Activated naive CD8-positive, alpha-beta T cell treated with anti-CD3 and anti-CD28 coated beads for 36 hours (primary cell): ENCODE results near the gene SLC4A4. TPM values are rescaled to one million over a fixed set of nuclear protein-coding genes. Genes with fewer than 3 reads are reported as not detected.
"Not testable (repeated sequence)": the region's sequence is repeated elsewhere in the genome, so short reads cannot be mapped to it uniquely, and the experiment has no call there.

Experiments used
- DNase-seq: peaks from one replicate; pipeline ENCODE4 v3.0.0; 2021
- H3K27ac Mint-ChIP-seq: one replicate; pipeline ENCODE4 v1.8.0; 2022; ENCODE audit warnings: mild to moderate bottlenecking, moderate library complexity, mixed read lengths
- H3K27me3 Mint-ChIP-seq: one replicate; pipeline ENCODE4 v1.8.0; 2022; ENCODE audit warnings: mild to moderate bottlenecking, mixed read lengths
- H3K36me3 Mint-ChIP-seq: one replicate; pipeline ENCODE4 v1.8.0; 2021; ENCODE audit warnings: mild to moderate bottlenecking, mixed read lengths
- H3K4me1 Mint-ChIP-seq: one replicate; pipeline ENCODE4 v1.8.0; 2021; ENCODE audit warnings: mixed read lengths
- H3K4me3 Mint-ChIP-seq: one replicate; pipeline ENCODE4 v1.8.0; 2022; ENCODE audit warnings: mild to moderate bottlenecking, moderate library complexity, mixed read lengths
- H3K9me3 Mint-ChIP-seq: one replicate; pipeline ENCODE4 v1.8.0; 2022; ENCODE audit warnings: mixed read lengths
- total RNA-seq, 2 experiments: library from RNA; stranded (reverse); gene quantifications; one replicate each; pipeline ENCODE4 v1.2.3, GENCODE V29; 2021

Gene SLC4A4
- total RNA-seq, 2 experiments from 2014 or later, result 0.06 TPM

DNA sequence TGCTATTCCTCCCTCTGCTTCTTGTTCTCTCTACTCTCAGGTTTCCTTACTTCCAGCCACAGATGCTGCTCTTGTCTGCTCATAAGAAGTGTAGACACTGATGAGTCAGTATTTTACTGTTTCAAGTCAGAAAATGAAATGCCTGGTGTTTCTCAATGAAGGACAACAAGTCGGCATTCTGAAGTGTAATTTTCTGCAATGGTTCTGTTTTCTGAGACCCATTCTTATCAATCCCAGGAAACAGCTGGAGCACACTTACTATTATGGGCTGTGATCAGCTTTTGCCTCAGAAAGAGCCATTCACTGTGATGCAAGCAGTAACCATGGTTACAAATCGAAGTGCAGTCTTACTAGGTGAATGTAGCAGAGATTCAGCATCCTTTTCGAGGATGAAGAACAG lies 42.0 kb downstream of the SLC4A4 start:
- no peaks in the 10 kb centered on the region for H3K9me3 Mint-ChIP-seq
- no peaks in the 10 kb centered on the region for H3K27me3 Mint-ChIP-seq
- H3K4me1 Mint-ChIP-seq, result no peaks in the 10 kb centered on the region
- no peak for DNase-seq
- no peak overlapping the region for H3K27ac Mint-ChIP-seq
- no peaks in the 10 kb centered on the region for H3K36me3 Mint-ChIP-seq
- no peak overlapping the region for H3K4me3 Mint-ChIP-seq

DNA sequence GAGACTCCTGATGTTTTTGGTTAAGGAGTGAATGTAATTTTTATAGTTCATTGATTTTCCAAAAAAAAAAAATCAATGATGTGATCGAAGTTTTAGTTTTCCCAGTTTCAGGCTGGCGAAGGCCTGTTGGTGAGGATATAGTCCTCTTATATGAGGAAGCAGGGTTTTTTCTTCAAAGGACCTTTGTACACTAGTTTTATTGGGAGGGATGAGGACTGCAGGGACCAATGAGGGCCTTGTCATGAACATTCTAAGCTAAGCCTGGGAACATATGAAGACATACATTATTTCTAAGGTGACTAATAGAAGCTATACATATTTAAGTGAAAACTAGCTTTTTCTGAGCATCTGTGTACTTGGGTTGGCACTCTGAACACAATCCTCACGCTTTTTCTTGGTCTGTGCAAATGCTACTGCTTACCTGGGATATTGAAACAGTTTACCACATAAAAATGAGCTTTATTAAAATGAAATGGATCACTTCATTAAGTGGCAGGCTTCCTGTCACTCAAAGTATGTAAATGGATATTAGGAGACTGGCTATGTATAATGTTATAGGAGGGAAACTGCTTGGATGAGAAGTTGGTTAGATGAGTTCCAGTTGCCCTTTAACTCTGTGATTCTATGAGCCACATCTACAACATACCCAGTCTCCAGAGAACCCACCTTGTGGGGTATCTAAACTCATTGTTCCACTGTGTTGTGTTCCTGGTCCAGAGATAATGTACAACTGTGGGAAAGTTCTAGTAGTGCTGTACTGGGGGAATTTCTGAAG lies 43.5 kb downstream of the SLC4A4 start:
- no peak for DNase-seq
- no peak overlapping the region for H3K27ac Mint-ChIP-seq
- H3K4me1 Mint-ChIP-seq, result no peaks in the 10 kb centered on the region
- no peak overlapping the region for H3K4me3 Mint-ChIP-seq
- no peaks in the 10 kb centered on the region for H3K27me3 Mint-ChIP-seq
- no peaks in the 10 kb centered on the region for H3K36me3 Mint-ChIP-seq
- H3K9me3 Mint-ChIP-seq, result no peaks in the 10 kb centered on the region

DNA sequence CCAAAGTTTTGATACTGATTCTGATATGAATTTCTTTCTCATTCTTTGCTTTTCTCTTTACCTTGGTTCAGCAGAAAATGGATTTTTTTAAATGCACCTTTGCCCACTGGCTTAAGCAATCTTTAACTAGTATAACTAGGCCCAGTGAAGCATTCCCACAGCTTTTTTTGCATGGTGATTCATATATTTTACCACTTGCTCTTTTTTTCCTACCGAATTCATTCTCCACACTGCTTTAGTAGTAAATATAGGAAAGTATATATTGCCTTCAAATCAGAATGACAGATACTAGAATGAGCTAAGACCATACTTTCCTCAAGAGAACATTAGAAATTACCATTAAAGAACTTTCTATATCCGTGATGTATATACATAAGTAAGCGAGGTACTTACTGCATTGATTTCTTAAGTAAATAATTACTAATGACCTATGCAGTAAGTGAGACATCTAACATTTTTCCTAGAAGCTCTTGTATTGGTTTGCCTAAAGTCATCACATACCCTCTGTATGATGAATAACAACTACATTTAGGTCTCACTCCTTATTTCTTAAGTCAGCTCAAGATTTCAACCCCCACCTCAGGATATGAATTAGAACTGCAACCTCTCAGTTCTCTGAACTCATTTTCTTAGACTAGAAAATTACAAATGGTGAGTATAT lies 44.2 kb downstream of the SLC4A4 start:
- H3K27ac Mint-ChIP-seq, result no peak overlapping the region
- H3K36me3 Mint-ChIP-seq, result no peaks in the 10 kb centered on the region
- no peaks in the 10 kb centered on the region for H3K4me1 Mint-ChIP-seq
- no peaks in the 10 kb centered on the region for H3K9me3 Mint-ChIP-seq
- no peak overlapping the region for H3K4me3 Mint-ChIP-seq
- no peak for DNase-seq
- H3K27me3 Mint-ChIP-seq, result no peaks in the 10 kb centered on the region

DNA sequence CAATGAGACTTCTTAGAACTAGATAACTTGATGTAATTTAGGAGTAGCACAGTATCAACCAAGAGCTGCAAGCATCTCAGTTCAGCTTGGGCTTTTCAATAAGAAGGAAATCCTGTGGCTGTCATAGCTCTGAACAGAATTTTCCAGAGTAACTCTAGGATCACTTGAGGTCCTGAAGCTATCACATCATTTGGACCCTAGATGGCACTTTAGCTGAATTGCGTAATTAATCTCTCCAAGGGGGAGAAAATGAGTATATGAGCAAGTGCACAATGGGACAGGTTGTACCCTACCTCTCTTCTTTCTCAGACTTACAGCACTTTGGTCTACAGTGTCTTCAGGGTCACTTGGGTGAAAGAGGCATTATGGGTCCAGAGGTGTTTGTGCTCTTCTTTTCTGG lies 45.2 kb downstream of the SLC4A4 start:
- Mint-ChIP-seq H3K36me3 (no peaks in the 10 kb centered on the region), H3K9me3 (no peaks in the 10 kb centered on the region), H3K27me3 (no peaks in the 10 kb centered on the region), H3K4me1 (no peaks in the 10 kb centered on the region), H3K27ac (no peak overlapping the region), H3K4me3 (no peak overlapping the region)
- no peak for DNase-seq

DNA sequence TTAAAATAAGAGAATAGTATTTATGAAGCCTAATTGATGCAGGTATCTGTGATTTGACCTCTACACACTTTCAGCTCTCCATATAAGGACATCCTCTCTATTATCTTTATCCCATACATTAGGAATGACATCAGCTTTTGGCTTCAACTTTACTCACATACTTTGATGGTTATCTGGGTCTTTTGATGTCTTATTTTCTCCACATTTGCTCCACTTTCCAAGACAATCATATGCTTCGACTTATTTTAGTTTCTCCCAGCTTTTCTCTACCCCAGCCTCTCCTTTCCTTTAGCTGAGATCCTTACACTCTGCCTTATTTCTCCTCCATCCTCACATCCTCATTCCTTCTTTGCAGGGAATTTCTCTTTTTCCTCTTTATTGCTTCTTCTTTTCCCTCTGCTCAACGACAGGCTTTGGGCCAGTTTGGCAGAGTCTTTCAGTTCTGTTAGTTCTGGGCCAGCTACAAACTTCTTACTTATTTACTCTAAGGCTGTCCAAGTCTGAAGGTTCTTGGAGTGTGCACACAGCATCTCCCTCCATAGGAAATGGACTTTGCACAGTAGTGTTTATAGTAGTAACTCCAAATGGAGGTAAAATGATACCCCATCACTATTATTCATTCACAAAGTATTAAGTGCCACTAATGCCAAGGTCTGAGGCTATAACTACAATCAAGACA lies 50.5 kb downstream of the SLC4A4 start:
- Mint-ChIP-seq H3K27me3 (peaks cover 10% of the 10 kb centered on the region), H3K9me3 (no peaks in the 10 kb centered on the region), H3K27ac (no peak overlapping the region), H3K36me3 (no peaks in the 10 kb centered on the region), H3K4me1 (no peaks in the 10 kb centered on the region), H3K4me3 (no peak overlapping the region)
- no peak for DNase-seq

DNA sequence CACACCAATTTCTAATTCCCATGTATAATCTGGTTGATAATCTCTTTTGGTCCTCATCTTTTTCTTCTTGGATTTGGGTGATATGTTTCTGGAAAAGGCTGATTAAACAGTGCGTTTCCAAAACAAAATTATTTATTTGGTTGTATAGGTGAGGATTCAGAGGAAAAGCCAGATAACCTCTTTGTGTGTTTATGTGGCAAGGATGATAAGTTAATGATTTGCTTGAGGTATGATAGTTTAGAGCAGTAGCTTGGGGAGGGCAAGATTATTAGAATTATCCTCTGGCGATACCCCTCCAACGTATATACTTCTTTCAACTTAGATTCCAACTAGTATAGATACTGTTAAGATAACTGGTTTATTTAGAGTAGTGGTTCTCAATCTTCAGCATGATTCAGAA lies 53.3 kb downstream of the SLC4A4 start:
- no peak overlapping the region for H3K27ac Mint-ChIP-seq
- H3K9me3 Mint-ChIP-seq, result no peaks in the 10 kb centered on the region
- H3K4me1 Mint-ChIP-seq, result no peaks in the 10 kb centered on the region
- DNase-seq, result no peak
- peaks cover 11% of the 10 kb centered on the region for H3K27me3 Mint-ChIP-seq
- no peak overlapping the region for H3K4me3 Mint-ChIP-seq
- no peaks in the 10 kb centered on the region for H3K36me3 Mint-ChIP-seq

- Mint-ChIP-seq H3K9me3 (no peaks in the 10 kb centered on the region), H3K27ac (no peak overlapping the region), H3K4me3 (no peak overlapping the region), H3K36me3 (no peaks in the 10 kb centered on the region), H3K4me1 (no peaks in the 10 kb centered on the region), H3K27me3 (peaks cover 14% of the 10 kb centered on the region)
- no peak for DNase-seq
These were observed 57.6 kb downstream of the SLC4A4 start for GRCh38 chr4:71396382-71396781.

DNA sequence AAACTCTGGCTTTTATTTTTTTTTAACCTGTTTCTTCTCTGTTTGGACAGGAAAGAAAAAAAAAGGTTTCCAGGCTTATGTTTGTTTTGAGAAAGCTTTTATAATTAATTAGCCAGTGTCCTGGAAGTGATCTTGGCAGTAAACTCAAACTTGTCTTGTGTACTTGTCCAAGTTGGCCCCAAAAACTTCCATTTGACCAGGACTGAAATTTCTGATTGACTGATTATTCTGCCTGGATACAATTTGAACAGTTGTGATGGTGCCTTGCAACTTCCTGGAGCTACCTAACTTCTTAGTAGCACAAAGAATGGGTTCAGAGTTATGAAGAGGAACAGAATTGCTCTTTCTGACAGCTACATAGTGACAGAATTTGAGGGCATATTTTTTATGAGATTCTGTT lies 62.0 kb downstream of the SLC4A4 start:
- Mint-ChIP-seq H3K27ac (no peak overlapping the region), H3K4me3 (no peak overlapping the region), H3K4me1 (no peaks in the 10 kb centered on the region), H3K27me3 (peaks cover 7% of the 10 kb centered on the region), H3K9me3 (no peaks in the 10 kb centered on the region), H3K36me3 (no peaks in the 10 kb centered on the region)
- no peak for DNase-seq

DNA sequence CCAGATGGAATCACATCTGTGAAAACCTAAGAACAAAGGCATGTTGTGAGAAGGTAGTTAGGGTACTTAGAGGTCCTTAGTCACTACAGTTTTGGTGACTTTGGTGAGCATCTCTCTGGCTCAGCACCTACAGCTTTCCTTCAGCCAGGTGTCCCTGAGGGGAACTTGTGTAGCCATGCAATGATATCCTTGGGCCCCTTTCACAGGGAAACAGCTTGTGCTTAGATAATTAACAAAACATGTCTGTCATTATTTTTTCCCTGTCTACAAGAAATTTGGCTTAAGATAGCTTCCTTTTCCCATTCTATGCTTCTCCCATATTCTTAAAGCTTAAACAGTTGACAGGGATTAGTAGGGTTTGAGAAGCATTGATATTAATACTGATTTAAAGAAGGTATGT lies 63.8 kb downstream of the SLC4A4 start:
- H3K27ac Mint-ChIP-seq, result no peak overlapping the region
- H3K9me3 Mint-ChIP-seq, result no peaks in the 10 kb centered on the region
- no peaks in the 10 kb centered on the region for H3K36me3 Mint-ChIP-seq
- peaks cover 7% of the 10 kb centered on the region for H3K27me3 Mint-ChIP-seq
- no peak overlapping the region for H3K4me3 Mint-ChIP-seq
- no peaks in the 10 kb centered on the region for H3K4me1 Mint-ChIP-seq
- DNase-seq, result no peak

- DNase-seq, result no peak
- Mint-ChIP-seq H3K36me3 (no peaks in the 10 kb centered on the region), H3K27me3 (peaks cover 7% of the 10 kb centered on the region), H3K9me3 (peaks cover 2% of the 10 kb centered on the region), H3K4me1 (no peaks in the 10 kb centered on the region), H3K4me3 (no peak overlapping the region), H3K27ac (no peak overlapping the region)
These were observed 65.2 kb downstream of the SLC4A4 start for GRCh38 chr4:71404049-71404448.

DNA sequence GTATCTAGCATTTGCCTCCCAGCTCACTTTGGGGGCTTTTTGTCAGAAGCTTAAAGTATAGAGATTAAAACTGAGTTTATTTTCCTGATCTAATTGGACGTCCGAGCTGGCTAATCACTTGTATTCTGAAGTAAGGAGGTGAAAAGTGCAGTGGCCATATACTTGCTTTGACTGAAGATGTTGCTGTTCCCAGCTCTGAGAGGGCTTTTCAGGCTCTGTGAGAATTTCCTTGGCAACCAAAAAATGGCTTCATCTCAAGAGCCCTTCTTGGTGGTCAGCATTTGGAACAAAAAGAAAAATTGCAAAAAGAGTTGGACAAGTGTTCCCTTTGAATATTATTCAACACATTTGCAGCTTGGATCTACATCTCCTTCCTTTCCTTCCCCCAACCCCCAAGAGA lies 67.0 kb downstream of the SLC4A4 start:
- Mint-ChIP-seq H3K4me3 (no peak overlapping the region), H3K4me1 (no peaks in the 10 kb centered on the region), H3K27me3 (no peaks in the 10 kb centered on the region), H3K9me3 (peaks cover 5% of the 10 kb centered on the region), H3K27ac (no peak overlapping the region), H3K36me3 (no peaks in the 10 kb centered on the region)
- no peak for DNase-seq

DNA sequence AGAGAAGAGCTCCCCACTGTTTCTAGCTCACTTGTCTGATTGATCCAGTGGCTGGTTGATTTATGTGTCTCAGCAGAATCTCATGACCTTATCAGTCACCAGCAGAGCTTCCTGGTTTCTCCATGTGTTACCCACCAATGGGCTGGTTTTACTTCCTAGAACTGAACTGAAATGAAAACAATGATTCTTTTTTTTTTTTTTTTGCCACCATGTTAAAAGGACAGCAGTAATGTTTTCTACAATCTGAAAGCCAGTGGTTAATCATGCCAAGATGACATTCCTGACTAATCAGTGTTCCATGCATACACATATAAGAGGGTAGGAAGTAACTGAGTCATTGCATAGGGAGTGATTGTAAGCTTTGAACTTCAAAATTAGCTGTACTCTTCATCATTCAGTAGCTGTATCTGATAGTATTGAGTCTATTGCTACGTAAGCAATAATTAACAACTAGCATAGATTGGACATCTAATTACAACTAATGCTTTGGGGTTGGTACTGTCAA lies 67.7 kb downstream of the SLC4A4 start:
- no peak for DNase-seq
- no peaks in the 10 kb centered on the region for H3K36me3 Mint-ChIP-seq
- no peaks in the 10 kb centered on the region for H3K4me1 Mint-ChIP-seq
- H3K9me3 Mint-ChIP-seq, result peaks cover 5% of the 10 kb centered on the region
- H3K27me3 Mint-ChIP-seq, result no peaks in the 10 kb centered on the region
- no peak overlapping the region for H3K4me3 Mint-ChIP-seq
- H3K27ac Mint-ChIP-seq, result no peak overlapping the region

DNA sequence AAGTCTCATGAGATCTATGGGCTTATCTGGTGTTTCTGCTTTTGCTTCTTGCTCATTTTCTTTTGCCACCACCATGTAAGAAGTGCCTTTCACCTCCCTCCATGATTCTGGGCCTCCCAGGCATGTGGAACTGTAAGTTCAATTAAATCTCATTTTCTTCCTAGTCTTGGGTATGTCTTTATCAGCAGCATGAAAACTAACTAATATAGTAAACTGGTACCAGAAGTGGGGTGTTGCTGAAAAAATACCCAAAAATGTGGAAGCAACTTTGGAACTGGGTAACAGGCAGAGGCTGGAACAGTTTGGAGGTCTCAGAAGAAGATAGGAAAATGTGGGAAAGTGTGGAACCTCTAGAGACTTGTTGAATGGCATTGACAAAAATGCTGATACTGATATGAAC lies 70.1 kb downstream of the SLC4A4 start:
- not testable (repeated sequence) for DNase-seq, H3K27me3 Mint-ChIP-seq, H3K4me3 Mint-ChIP-seq, H3K36me3 Mint-ChIP-seq, H3K9me3 Mint-ChIP-seq, H3K27ac Mint-ChIP-seq, H3K4me1 Mint-ChIP-seq

DNA sequence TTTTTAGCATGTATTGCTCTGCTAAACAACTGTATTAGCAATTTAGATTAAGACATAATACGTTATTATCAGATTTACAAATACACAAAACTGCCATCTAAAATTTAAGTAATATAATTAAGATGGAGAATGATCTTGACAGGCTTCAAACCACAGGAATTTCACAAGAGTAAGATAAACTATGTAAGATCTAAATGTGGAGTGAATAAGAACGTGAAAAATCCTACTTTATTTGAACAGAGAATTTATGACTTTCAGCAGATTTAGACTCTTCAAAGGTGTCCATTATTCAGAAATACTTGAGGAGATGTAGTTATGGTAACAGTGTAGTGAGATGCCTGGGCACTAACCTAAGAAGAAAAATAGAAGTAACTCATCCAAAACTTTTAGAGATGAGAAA lies 73.2 kb downstream of the SLC4A4 start:
- DNase-seq, result no peak
- H3K4me1 Mint-ChIP-seq, result no peaks in the 10 kb centered on the region
- H3K27me3 Mint-ChIP-seq, result no peaks in the 10 kb centered on the region
- no peak overlapping the region for H3K4me3 Mint-ChIP-seq
- H3K36me3 Mint-ChIP-seq, result no peaks in the 10 kb centered on the region
- peaks cover 5% of the 10 kb centered on the region for H3K9me3 Mint-ChIP-seq
- no peak overlapping the region for H3K27ac Mint-ChIP-seq

DNA sequence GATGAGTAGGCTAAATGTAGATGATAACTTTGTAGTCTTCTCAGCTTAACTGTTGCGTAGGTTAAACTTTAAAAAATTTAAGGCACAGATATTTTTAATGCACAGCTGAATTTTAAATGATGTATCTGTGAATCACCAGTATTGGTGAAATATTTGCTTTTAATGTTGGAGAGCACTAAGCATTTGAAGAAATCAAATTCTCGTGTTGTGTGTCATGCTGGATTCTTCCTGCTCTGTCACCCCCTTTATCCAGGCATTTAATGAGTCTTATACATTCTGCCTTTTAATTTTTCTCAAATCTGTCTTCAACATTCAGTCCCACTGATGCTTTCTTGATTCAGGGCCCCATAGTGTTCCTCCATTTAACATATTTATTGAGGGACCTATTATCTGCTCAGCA lies 76.7 kb downstream of the SLC4A4 start:
- Mint-ChIP-seq H3K4me3 (no peak overlapping the region), H3K27ac (no peak overlapping the region), H3K36me3 (peaks cover 3% of the 10 kb centered on the region), H3K27me3 (peaks cover 4% of the 10 kb centered on the region), H3K9me3 (no peaks in the 10 kb centered on the region), H3K4me1 (no peaks in the 10 kb centered on the region)
- DNase-seq, result no peak
